HFFc6 (cell line): ENCODE data around the gene TNKS1BP1. TPM values are rescaled to one million over a fixed set of nuclear protein-coding genes. Genes with fewer than 3 reads are reported as not detected.

Source experiments
- DNase-seq: peaks from one replicate; pipeline ENCODE4 v3.0.0-alpha.2; 2018
- H3K27ac Mint-ChIP-seq: 2 replicates; pipeline ENCODE4 v1.8.0; 2020; ENCODE audit warnings: mild to moderate bottlenecking, mixed read lengths
- H3K27me3 Mint-ChIP-seq: 2 replicates; pipeline ENCODE4 v1.8.0; 2021; ENCODE audit warnings: mild to moderate bottlenecking, moderate library complexity, mixed read lengths; ENCODE audit not compliant: insufficient read depth
- H3K36me3 Mint-ChIP-seq: 2 replicates; pipeline ENCODE4 v1.8.0; 2021; ENCODE audit warnings: low read depth, mixed read lengths
- H3K4me1 Mint-ChIP-seq: 2 replicates; pipeline ENCODE4 v1.8.0; 2020; ENCODE audit warnings: low read depth, mixed read lengths
- H3K4me3 Mint-ChIP-seq: 2 replicates; pipeline ENCODE4 v1.8.0; 2020; ENCODE audit warnings: mild to moderate bottlenecking, moderate library complexity, mixed read lengths
- H3K9me3 Mint-ChIP-seq: 2 replicates; pipeline ENCODE4 v1.8.0; 2020; ENCODE audit warnings: mild to moderate bottlenecking, mixed read lengths
- total RNA-seq, 6 experiments: library from RNA; stranded (reverse); fragmentation: NEBNext Ultra II Directional; extraction: Animal tissue kit (Norgen Biotek cat#: 25700); gene quantifications; 2 replicates in 1 of 6; 3 replicates in 5 of 6; pipeline ENCODE4 v1.2.3, GENCODE V29; 2021
- TF ChIP-seq, protein P1 (sequence below): fragments of 200-600 bp; sonication (generic); IDR thresholded peaks from 2 replicates; pipeline ENCODE4 v1.5.0; 2021; ENCODE audit warnings: antibody characterized with exemption, mild to moderate bottlenecking

TNKS1BP1 gene
- total RNA-seq, 6 experiments from 2014 or later: 118 to 134 (median 123) TPM

DNA sequence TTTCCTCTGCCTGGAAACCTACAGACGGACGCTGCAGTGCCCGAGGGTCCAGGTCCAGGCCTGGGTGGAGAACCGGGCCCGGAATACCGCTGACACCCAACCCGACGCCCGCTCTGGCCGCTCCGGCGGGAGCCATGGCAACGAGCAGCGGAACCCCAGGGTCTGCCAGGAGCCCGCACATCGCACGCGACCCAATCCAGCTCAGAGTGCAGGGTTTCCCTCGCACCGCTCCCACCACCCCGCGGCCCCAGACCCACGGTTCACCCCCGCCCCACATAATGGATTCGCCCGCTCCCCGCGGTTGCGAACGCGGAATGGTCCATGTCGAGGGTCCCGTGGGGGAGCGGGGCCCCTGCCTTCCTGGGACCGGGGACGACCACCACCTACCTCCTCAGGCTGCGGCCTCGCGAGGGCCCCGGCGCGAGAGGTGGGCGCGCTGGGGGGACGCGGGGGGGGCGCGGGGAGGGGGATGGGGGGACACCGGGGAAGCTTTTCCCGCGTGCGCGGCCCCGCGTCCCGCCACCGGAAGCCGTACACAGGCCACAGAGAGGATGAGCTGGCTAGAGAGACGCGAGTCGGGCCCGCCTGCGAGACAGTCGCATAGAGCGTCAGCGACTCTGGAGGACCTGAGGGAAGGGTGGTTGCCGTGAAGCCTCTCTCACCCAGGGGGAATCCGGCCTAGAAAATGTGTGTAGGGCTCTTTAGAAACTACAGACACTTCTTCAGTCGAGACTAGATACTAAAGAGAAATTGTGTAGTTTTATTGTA is 10.8 kb upstream of the TNKS1BP1 start, which contains the start of gene SSRP1:
TSS of gene SSRP1 (minus strand) at position 550 of the 768 bp plus-strand sequence. CDS start 771 bp downstream, outside the sequence.
- no peaks in the 10 kb centered on the region for H3K9me3 Mint-ChIP-seq
- peaks cover 30% of the 10 kb centered on the region for H3K36me3 Mint-ChIP-seq
- peak within 1 kb of the TSS; percentile 98 for H3K4me3 Mint-ChIP-seq
- peaks cover 6% of the 10 kb centered on the region for H3K27me3 Mint-ChIP-seq
- TF ChIP-seq, protein P1, sequence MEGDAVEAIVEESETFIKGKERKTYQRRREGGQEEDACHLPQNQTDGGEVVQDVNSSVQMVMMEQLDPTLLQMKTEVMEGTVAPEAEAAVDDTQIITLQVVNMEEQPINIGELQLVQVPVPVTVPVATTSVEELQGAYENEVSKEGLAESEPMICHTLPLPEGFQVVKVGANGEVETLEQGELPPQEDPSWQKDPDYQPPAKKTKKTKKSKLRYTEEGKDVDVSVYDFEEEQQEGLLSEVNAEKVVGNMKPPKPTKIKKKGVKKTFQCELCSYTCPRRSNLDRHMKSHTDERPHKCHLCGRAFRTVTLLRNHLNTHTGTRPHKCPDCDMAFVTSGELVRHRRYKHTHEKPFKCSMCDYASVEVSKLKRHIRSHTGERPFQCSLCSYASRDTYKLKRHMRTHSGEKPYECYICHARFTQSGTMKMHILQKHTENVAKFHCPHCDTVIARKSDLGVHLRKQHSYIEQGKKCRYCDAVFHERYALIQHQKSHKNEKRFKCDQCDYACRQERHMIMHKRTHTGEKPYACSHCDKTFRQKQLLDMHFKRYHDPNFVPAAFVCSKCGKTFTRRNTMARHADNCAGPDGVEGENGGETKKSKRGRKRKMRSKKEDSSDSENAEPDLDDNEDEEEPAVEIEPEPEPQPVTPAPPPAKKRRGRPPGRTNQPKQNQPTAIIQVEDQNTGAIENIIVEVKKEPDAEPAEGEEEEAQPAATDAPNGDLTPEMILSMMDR: no peak
- H3K27ac Mint-ChIP-seq: peak within 1 kb of the TSS; percentile 96
- peaks cover 24% of the 10 kb centered on the region for H3K4me1 Mint-ChIP-seq
- peak; percentile 82 for DNase-seq

DNA sequence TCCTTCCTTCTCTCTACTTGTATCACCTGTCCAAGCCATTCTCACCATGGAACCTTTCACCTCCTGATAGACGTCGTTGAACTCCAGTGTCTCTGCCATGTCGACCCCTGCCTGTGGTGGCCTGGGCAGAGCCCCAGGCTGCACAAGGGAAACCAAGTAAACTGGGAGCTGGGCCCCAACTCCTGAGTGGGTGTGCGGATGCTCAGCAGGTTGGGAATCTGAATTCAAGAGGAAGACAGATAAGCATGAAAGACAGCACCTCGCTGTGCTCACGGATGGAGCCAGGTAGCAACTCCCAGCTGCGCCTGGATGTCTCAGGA is 10.2 kb upstream of the TNKS1BP1 start:
- TF ChIP-seq, protein P1: no peak
- Mint-ChIP-seq H3K27ac (peak overlapping the region; percentile 96), H3K4me3 (peak overlapping the region; percentile 98), H3K9me3 (no peaks in the 10 kb centered on the region), H3K36me3 (peaks cover 34% of the 10 kb centered on the region), H3K4me1 (peaks cover 24% of the 10 kb centered on the region), H3K27me3 (peaks cover under 1% of the 10 kb centered on the region)
- no peak for DNase-seq

DNA sequence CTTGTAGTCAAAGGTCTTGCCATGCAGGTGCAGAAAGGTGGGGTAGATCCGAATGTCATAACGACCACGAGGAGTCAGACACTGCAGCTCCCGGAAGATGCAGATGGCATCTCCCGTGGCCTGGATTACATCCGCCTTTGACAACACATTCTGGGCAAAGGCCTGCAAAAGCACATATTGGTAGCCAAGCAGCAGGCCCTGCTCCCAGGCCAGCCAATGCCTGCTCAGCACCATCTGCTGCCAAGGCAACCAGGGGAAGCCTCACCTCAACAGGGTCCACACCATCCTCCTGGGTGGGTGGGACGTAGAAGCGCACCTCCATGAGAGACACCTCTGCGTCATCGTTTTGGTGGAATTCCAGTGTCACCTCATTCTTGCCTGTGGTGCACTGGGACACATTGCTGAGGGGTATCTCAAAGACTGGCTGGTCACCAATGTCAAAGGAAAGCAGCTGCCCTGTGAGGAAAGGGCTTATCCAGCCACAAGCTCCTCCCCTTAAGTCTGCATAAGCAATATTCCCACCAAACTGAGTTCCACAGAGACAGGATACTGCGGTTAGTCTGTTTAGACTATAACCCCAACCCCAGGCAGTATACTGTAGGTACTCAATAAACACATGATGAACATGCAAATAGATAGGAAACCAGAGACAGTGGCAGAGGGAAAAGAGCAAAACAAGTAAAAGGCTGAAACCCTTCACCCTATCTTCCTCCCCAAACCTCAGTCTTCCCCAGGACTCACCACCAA is 8.1 kb upstream of the TNKS1BP1 start:
- Mint-ChIP-seq H3K27me3 (no peaks in the 10 kb centered on the region; the same call in 1 of the 2 replicates), H3K4me1 (peaks cover 24% of the 10 kb centered on the region), H3K4me3 (no peak overlapping the region), H3K36me3 (peaks cover 49% of the 10 kb centered on the region), H3K9me3 (no peaks in the 10 kb centered on the region), H3K27ac (no peak overlapping the region)
- DNase-seq: no peak
- TF ChIP-seq, protein P1: no peak

DNA sequence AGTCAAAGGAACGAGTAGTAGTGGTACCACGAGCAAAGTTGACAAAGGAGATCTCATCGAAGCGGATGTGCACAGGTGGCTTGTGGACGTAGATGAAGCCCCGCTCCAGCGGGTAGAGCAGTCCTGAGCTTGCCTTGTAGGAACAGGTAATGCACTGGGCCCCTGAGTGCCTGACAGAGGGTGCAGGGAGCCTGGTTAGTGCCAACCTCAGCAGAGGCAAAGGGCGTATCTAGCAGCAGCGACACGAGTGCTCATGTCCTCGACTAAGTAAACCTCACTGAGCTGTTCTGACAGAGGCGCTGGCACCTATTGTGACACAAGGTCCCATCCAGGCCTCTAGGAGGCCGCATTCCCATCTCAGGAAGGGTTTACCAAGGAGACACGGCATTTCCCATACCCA is 7.0 kb upstream of the TNKS1BP1 start:
- no peak overlapping the region for H3K27ac Mint-ChIP-seq
- peaks cover 60% of the 10 kb centered on the region for H3K36me3 Mint-ChIP-seq
- no peak overlapping the region for H3K4me3 Mint-ChIP-seq
- TF ChIP-seq, protein P1: no peak
- H3K4me1 Mint-ChIP-seq: peaks cover 35% of the 10 kb centered on the region
- no peak for DNase-seq
- H3K27me3 Mint-ChIP-seq: no peaks in the 10 kb centered on the region; the same call in 1 of the 2 replicates
- no peaks in the 10 kb centered on the region for H3K9me3 Mint-ChIP-seq

DNA sequence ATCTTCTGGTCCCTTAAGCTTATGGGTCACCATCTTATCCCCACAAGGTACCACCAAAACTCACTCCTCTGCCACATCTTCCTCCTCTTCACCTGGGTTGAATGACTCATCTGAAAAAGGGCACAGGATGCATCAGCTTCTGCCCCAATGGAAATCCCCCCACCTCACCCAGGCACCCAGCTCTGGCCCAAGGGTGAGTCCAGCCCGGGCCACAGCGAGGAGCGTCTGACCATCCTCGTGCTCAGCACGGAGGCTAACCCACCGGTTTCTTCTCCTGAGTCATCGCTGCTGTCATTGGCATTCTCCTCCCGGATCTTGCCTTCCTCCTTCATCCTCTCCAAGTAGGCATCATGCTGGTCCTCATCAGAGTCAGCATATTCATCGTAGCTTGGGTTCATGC is 5.3 kb upstream of the TNKS1BP1 start:
- DNase-seq: no peak
- H3K4me3 Mint-ChIP-seq: no peak overlapping the region
- no peaks in the 10 kb centered on the region for H3K9me3 Mint-ChIP-seq
- H3K36me3 Mint-ChIP-seq: peaks cover 67% of the 10 kb centered on the region
- peaks cover 5% of the 10 kb centered on the region; the same call in 1 of the 2 replicates for H3K27me3 Mint-ChIP-seq
- TF ChIP-seq, protein P1: no peak
- no peak overlapping the region for H3K27ac Mint-ChIP-seq
- H3K4me1 Mint-ChIP-seq: peaks cover 41% of the 10 kb centered on the region
